HT1080 (cell line): ENCODE data around the gene CBLIF. TPM values are rescaled to one million over a fixed set of nuclear protein-coding genes. Genes with fewer than 3 reads are reported as not detected.
"Not testable (repeated sequence)": the region's sequence is repeated elsewhere in the genome, so short reads cannot be mapped to it uniquely, and the experiment has no call there.

Experiments used
- DNase-seq: peaks from one replicate; pipeline ENCODE4 v3.0.0-alpha.2; 2015; ENCODE audit warnings: low read depth
- total RNA-seq: library from RNA; depleted of rRNA; stranded (reverse); fragments of >200 nt; shearing (Covaris generic); gene quantifications from 2 replicates; pipeline ENCODE4 v1.2.3, GENCODE V29; 2014; rRNA removed

The CBLIF gene
- total RNA-seq, 1 experiment from 2014 or later, result not detected

DNA sequence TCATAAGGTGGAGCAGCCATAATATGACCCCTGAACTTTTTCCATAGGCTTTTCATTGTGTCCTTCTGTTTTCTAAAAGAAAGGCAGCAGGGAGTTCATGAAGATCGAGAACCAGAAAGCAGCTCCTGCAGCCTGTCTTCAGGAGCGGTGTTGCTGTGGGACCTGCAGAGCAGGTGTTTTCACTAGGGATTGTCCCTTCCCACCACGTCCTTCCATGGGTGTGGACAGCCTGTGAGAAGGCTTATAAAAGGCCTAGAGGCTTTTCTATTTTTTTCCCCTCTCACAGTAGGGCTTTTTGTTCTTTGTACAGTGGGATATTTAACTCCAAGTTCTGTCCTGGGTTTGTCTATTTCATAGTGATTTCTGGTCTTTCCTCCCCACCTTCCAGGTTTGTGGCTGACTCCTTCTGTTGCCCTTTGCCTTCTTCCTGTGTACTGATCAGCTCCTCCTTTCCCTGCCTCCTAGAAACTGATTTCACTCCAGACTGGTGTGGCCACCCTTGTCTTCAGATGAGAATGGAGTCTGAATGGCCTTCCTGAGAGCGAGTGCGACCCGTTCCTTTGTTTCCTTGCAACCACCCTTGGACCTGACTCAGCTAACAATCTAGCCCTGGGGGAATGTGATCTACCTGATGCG lies 44.8 kb downstream of the CBLIF start:
- DNase-seq, result no peak

DNA sequence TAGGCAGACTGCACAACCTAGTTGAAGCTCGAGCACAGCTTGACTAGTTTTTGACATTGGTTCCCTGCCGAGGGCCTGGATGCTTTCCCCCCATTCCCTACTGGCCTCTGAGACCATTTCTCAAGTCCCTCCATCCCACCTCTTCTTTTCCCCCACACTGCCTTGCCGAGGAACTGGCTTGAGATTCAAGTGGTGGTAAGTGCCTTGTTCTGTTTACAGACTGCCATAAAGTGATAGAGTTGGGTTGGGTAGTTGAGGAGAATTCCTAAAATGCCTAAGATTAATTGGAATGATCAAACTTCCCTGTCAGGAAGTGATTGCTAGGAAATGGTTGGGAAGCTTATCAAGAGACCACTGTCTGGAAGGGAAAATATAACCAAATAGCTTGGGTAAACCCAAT lies 50.9 kb downstream of the CBLIF start:
- DNase-seq, result no peak

DNA sequence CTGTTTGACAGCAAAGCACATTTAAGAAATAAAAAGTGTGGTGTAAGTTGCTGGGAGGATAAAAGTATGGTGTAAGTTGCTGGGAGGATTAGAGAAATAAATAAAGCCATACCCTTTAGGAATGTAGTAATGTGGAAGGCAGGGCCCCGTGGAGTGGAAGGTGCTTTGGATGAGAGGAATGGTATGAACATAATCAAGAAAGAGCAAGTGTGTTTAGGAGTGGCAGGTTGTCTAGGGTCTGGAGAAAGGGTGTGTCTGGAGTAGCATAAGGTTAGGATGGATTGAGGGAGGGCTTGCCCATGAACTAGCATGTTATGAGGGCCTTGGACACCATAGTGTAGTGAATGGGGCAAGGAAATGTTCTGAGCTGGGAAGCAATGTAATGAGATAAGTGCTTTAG lies 52.8 kb downstream of the CBLIF start:
- DNase-seq, result no peak

DNA sequence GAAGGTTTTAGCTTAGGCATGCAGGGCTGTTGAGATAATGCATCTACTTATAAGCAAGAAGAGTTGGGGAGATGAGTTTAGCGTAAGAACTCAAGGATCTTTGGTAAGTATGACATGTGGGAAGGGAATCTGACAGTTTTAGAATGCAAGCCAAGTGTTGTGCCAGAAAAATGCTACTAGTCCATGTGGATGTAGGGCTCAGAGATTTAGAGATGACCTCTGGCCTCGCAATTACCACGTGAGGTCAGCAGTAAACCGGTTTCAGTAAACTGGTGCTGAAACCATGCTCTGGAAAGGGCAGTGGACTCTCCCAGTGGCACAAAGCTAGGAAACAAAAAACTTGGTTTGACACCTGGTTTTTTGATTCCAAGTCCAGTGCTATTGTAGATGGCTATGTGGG lies 53.7 kb downstream of the CBLIF start:
- no peak for DNase-seq

DNA sequence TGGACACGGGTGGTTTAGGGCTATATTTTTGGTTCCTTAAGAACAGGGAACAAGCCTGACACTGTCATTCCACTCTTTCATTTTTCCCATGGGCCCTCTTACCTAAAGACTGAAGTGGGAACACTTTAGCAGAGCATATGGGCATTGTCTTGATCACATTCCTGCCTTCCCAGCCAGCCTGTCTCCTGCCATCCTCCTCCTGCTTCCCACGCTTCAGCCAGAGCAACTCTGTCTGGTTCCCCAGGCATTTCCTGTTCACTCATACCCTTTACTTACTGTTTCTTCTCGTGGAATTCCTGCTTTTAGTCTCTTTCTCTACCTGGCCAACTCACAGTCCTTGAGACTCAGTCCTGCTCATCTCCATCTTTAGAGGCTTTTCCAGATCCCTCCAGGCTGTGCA lies 57.5 kb downstream of the CBLIF start:
- DNase-seq, result peak; percentile 79

DNA sequence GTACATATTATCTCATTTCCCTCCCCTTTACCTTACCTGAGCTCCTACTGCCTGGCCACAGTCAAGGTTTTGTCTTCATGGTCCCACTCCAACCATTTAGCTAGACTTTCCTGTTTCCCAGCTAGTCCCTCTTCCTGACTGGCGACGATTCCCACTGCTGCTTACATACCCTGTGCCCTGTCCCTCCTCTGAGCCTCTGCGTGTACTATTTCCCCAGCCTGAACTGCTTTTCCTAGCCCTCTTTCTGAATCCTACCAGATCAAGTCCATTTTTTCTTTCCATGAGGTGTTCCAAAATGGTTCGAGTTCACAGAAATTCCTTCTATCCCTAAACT lies 58.1 kb downstream of the CBLIF start:
- DNase-seq, result no peak

DNA sequence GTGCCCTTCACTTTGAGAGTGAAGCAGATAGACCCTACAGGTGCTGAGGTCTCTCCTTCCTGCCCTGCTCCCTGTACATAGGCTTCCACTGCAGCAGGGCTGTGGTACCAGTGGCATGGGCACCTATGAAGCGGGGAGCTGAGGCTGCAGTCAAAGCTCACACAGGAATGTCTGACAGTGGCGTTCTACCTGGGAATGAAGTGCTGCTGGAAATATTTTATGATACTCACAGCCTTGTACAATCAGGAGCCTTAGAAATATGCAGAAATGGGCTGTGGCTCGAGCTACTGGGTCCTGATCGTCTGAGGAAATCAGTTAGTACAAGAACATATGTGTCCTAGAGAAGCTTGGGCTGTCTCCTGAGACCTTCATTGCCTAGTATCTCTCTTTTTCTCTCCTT lies 59.5 kb downstream of the CBLIF start:
- no peak for DNase-seq

DNA sequence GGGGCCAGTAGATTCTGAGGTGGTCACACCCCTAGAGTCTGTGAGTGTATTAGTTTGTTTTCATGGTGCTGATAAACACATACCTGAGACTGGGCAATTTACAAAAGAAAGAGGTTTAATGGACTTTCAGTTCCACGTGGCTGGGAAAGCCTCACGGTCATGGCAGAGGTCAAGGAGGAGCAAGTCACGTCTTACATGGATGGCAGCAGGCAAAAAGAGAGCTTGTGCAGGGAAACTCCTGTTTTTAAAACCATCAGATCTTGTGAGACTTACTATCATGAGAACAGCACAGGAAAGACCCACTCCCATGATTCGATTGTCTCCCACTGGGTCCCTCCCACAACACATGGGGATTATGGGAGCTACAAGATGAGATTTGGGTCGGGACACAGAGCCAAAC lies 60.9 kb downstream of the CBLIF start:
- DNase-seq, result not testable (repeated sequence)

DNA sequence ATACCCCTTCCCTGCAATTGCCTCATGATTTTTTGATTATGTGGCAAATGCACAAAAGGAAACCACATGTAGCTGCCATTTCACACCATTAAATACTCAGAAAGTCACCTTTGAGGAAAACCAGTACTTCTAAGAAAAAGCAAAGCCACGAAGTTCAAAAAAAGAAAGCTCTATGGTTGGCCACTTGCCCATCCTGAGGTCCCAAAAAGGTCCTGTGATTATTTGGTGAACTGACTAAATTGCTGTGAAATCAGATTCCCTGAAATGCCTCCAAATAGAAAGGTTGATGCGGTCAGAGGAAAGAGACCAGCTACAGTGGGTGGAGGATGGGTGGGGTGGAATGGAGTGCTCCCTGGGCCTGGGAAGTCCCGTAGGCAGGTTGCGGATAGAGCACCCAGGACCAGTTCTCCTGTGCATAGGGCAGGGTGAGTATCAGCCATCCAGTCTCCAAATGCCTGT lies 61.6 kb downstream of the CBLIF start:
- DNase-seq, result no peak

DNA sequence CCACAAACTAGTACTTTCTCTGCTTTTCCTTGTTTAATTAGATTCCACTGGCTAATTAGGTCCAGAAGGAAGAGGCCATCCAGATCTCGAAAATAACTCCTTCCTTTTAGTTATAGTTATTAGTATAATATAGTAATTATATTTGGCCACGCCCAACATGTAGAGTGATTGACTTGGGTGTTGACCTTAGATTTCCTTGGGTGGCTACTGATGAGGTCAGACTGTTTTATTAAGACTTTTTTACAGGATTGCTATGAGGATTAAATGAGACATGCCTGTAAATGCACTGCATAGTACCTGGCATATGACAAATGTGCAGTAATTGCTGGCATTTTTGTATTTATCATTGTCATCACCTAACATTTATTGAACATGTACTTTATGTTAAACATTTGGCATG lies 63.2 kb downstream of the CBLIF start:
- no peak for DNase-seq

DNA sequence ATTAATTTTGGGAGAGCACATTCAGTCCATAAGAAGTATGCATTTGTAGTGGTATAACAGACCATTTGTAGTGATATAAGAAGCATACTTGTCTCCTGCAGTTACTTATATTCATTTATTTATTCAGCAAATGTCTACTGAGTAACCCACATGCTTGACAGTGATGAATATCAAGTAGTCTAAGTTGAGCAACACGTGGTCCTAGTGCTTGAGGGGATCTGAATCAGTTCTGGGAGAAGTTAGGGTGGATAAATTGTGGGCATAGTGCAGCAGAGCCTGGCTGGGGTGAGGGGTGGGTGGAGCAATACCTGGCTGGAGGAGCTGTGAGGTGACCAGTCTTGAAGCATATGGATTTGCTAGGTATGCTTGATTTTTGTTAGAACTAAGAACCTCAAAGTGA lies 65.8 kb downstream of the CBLIF start:
- DNase-seq, result no peak

Other genes with a start within 250 kb of the CBLIF start
- 13.4 and 18.0 TPM in 2 replicates for gene OSBP, start 229.7 kb downstream of the CBLIF start, total RNA-seq
- gene PATL1, start 176.5 kb downstream of the CBLIF start, total RNA-seq, result 13.2 and 15.4 TPM in 2 replicates
- not detected in 2 replicates for gene OR10V1, start 131.7 kb downstream of the CBLIF start, total RNA-seq
- 41.6 and 42.6 TPM in 2 replicates for gene STX3, start 90.1 kb downstream of the CBLIF start, total RNA-seq
- gene MRPL16, start 34.7 kb downstream of the CBLIF start, total RNA-seq, result 91.6 and 95.7 TPM in 2 replicates
- gene TCN1, start 21.0 kb upstream of the CBLIF start, total RNA-seq, result 0.30 and 4.1 TPM in 2 replicates
- gene OOSP3, start 33.3 kb upstream of the CBLIF start, total RNA-seq, result 0.13 TPM in 1 of 2 replicates, not detected in the other
- gene OOSP1, start 92.9 kb upstream of the CBLIF start, total RNA-seq, result not detected in 2 replicates
- not detected in 2 replicates for gene OOSP4A, start 118.5 kb upstream of the CBLIF start, total RNA-seq
- 0.23 TPM in 1 of 2 replicates, not detected in the other for gene OOSP4B, start 171.7 kb upstream of the CBLIF start, total RNA-seq
- not detected in 2 replicates for gene OOSP2, start 194.9 kb upstream of the CBLIF start, total RNA-seq
- gene MS4A3, start 211.2 kb upstream of the CBLIF start, total RNA-seq, result not detected in 2 replicates
- gene MS4A2, start 243.2 kb upstream of the CBLIF start, total RNA-seq, result not detected in 2 replicates